HG02642 (cell line): ENCODE results near the gene TEX13D.
"Not testable (repeated sequence)": the region's sequence is repeated elsewhere in the genome, so short reads cannot be mapped to it uniquely, and the experiment has no call there.

Experiments
- ATAC-seq: cut with Tn5 transposase; IDR thresholded peaks from one replicate; pipeline ENCODE4 v1.9.1; 2021; ENCODE audit warnings: mild to moderate bottlenecking; ENCODE audit not compliant: unreplicated experiment, poor library complexity

TEX13D gene

GRCh38 chrX:124332481-124333424, at the start of gene TEX13D:
Gene TEX13D (plus strand): TSS chrX:124332660. CDS start chrX:124332918, 258 bp downstream.
- no peak for ATAC-seq

GRCh38 chrX:124289443-124289842, 43.0 kb upstream of the TEX13D start:
- no peak for ATAC-seq

- ATAC-seq = no peak
Observed at GRCh38 chrX:124293810-124294209, 38.6 kb upstream of the TEX13D start.

- not testable (repeated sequence) for ATAC-seq
Observed at GRCh38 chrX:124299323-124299722, 33.1 kb upstream of the TEX13D start.

DNA sequence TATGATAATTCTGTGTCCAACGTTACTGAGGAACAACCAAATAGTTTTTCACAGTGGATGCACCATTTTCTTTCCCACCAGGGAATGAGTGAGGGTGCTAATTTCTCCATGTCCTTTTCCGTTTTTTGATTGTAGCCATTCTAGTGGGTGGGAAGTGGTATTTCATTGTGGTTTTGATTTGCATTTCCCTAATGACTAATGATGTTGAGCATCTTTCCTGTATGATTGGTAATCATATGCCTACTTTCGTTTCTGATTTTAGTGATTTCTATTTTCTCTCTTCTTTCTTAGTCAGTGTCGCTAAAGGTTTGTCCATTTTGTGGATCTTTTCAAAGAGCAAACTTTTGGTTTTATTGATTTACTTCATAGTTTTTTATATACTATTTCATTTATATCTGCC, 32.1 kb upstream of the TEX13D start:
- no peak for ATAC-seq

GRCh38 chrX:124307253-124307907, 25.1 kb upstream of the TEX13D start:
- no peak for ATAC-seq

DNA sequence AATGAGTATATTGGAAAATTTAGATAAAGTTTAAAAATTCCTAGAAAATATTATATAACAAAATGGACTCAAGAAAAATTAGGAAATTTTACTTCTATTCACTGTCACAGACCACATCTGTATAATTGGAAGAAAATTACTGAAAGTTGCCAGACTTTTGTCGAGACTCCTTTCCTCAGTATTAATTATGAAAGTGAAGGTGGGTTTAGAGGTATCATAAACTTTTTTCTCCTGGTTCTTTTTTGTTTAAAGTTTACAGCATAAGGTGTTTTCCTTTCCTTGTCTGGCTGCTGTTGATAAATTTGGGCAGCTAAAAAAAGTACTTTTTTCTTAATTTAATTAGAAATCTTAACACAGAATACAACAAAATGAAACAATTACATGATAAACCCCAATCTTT, 6.7 kb upstream of the TEX13D start:
- ATAC-seq = no peak

DNA sequence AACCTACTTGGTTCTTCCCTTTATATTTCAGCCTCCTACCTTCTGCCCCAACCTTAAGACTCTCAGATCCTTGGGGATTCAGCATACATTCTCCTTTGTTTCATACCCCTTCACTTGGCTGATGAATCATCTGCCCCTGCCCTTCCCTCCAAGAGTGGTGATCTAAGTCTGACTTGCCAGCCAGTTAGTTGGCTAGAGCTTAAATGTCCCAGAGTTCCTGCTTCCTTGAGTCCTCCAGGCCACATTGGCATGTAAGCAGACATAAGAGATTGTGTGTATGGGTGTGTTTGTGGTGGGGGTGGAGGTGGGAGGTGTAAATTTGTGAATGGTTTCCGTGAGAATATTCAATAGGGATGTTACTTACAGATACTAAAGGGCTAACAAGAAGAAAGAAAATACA, 3.7 kb upstream of the TEX13D start:
- ATAC-seq = no peak

DNA sequence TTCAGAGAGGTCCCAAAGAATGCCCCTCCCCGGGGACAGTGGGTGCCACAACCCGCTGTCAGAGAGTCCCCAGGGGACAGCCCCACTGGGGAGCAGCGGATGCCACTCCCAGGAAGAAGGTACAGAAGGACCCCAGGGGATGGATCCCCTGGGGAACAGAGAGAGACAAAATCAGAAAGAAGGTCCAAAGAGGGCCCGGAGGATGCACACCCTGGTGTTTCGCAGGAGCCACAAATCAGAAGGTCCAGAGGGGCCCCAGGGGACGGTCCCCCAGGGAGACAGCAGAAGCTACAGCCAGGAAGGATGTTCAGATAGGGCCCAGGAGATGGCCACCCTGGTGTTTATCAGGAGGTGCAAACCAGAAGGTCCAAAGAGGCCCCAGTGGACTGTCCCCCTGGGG, 1.4 kb downstream of the TEX13D start:
- ATAC-seq = peak; percentile 58

GRCh38 chrX:124334555-124334954, 2.1 kb downstream of the TEX13D start:
- ATAC-seq = not testable (repeated sequence)

DNA sequence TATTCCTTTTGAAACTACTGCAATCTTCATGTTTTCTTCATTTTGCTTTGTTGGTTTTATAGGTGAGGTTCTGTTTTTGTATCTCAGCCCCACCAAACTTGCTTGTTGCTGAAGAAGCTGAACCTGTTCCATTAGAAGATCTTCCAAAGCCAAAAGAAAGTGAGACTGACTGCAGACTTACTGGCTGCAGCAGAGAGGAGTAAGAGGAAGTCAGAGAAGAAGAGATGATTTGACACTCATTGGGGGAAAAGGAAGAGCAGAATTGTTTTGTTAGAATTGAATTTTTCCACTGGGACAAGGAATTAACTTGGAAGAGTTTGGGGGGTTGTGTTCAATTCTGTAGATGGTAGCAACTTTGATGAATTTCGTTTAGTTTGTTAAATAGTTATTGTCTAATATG, 3.1 kb downstream of the TEX13D start:
- no peak for ATAC-seq

DNA sequence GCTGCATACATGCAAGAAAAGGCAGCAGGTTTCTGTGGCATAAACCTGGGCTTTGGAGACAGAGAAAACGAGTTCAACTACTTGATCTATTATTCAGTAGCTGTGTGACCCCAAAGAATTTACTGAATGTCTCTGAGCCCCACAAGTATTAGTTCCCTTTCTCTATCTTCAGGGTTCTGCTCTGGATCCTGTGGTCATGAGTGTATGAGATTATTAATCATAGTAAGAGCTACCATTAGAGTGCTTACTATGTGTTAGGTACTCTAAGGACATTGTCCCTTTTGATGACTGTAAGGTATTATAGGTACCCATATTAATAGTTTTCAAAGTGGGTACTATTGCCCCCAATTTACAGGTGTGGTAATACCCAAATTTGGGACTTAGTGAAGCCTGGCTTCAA, 5.5 kb downstream of the TEX13D start:
- ATAC-seq = no peak

DNA sequence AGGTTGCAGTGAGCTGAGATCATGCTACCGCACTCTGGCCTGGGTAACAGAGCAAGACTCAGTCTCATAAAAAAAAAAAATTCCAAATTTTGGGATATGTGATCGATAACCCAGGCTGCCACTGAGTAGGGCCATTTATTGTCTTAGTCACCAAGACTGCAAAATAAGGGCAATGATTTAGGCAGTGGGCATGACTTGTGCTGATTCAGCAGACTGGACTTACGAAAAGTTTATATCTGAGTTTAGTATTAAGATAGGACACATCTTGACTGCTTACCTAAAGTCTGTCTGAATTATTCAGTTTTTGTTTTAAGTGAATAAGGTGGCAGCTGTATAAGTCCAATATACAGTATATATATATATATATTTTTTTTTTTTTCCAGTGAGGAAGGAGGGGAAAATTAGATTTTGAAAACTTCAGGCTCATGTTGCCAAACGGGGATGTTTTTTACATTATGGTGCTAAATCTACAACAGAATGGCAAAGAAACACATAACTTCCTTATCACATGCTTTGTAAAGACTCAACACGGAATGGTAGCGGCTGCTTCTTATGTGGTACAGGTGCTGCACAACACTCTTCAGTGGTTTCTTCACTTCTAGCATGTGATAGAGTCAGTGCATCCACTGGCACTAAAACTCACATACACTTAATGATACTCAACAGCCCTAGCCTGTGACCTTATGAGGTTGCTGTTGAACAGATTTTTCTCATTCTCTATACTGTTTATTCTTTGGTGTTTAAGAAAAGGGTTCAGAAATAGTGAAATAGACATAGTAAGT, 6.5 kb downstream of the TEX13D start:
- no peak for ATAC-seq

DNA sequence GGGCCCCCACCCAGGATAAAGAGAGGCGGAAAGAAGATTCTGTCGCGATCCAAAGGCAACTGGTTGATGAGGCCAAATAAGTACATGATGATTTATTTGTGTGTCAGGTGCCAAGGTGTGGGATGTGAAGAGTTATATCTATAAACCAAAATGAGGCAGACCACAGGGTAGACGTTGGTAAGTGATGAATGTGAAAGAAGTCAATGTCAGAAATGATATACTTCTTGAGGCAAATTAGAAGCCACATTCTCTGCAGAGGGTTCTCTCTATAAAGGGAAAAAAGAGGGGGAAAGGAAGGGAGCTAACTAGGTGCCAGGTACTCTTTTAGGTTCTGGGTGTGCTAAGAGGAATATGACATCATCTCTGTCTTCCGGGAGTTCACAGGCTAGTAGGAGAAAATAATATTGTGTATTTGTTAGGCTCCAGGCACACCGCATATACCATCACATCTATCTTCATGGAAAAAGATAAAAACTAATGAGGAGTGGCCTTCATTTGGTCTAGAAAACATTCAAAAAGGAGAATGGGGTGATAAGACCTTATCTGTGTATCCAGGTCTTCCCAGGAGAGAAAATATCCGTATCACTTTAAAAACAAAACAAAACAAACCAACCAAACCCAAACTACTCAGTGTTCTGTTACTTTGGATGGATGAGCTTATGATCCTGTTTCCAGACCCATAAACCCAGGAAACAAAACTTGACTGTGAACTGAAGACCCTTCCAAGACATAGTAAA, 9.1 kb downstream of the TEX13D start:
- no peak for ATAC-seq

GRCh38 chrX:124342174-124342867, 9.9 kb downstream of the TEX13D start:
- no peak for ATAC-seq

GRCh38 chrX:124343016-124343415, 10.6 kb downstream of the TEX13D start:
- ATAC-seq = no peak

DNA sequence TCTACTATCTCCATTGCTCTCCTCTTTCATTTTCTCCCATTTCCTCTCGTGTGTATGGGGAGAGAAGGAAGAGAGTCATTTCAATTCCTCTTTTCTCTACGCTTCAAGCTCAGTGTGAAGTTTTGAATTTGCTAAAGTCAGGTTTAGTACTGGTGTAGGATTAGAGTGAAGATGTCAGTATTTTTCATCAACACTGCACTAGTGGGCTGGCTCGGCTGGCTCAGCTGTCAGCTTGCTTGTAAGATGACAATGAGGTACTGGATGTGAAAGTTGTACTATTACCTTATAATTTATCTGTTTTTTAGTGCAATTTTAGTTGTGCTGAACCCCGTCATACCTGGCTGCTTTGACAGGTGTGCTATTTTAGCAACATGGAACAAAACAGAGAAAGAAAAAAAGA, 11.8 kb downstream of the TEX13D start:
- ATAC-seq = no peak

DNA sequence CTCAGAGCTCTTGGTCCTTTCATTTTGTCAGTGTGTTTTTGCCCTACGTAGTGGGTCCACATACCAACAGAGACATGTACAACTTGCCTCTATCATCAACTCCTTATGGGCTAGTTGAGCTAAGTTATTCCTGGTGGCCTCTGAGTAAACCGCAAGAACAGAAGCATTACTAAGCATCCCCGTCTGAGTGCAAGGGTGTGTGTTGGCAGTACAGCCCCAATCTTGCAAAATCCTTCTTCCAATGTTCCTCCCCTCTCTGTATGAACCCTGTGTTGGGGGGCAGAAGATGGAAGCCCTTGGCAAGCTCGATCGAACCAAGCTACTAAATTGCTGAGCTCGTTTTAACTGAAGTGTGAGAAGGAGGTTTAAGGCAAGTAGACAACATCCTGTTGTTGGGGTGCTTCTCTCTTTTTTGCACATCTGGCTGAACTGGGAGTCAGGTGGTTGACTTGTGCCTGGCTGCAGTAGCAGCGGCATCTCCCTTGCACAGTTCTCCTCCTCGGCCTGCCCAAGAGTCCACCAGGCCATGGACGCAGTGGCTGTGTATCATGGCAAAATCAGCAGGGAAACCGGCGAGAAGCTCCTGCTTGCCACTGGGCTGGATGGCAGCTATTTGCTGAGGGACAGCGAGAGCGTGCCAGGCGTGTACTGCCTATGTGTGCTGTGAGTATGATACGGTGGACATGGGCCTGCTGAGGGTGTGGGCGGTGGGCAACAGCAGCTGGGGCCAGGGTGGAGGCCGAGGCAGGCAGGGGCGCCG, 13.8 kb downstream of the TEX13D start, which contains the start of gene SH2D1A:
SH2D1A (plus strand) TSS at position 447 of the 760 bp plus-strand sequence; CDS start at position 527, 80 bp downstream.
- no peak for ATAC-seq

- ATAC-seq = no peak
Observed at GRCh38 chrX:124346877-124347241, 14.4 kb downstream of the TEX13D start.
